ENCODE measurements around the gene TUBGCP3.

TUBGCP3 gene

DNA sequence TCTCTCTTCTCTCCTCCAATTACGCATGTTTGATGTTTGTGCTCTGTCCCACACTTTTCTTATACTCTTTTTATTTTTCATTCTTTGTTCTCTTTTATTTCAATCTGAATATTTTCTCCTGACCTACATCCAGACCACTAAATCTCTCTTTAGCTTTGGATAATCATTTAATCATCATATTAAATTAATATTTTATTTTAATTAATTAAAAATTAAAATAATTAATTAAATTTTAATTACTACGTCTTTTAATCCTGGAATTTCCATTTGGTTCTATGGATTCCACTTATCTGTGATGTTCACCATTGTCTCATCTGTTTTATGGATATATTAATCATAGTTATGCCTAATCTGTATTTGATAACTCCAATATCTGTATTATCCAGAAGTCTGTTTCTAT is 149.4 kb downstream of the TUBGCP3 start:
- DNase-seq (ENCODE audit: low spot score): no peak

DNA sequence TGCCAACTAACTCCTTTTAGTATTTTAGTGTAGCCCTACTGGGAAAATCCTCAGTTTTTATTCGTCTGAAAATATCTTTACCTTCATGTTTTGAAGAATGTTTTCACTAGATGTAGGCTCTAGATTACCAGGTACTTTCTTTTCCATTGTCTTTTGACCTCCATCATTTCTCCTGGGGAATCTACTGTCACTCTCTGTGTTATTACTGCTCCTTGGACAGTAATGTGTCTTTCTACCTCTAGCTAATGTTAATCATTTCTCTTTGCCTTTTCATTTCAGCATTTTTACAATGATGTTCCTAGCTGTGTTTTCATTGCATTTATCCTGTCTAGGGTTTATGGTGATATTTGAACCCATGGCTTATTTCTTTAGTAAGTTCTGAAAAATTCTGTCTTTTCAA is 149.9 kb downstream of the TUBGCP3 start:
- DNase-seq (ENCODE audit: low spot score): no peak

DNA sequence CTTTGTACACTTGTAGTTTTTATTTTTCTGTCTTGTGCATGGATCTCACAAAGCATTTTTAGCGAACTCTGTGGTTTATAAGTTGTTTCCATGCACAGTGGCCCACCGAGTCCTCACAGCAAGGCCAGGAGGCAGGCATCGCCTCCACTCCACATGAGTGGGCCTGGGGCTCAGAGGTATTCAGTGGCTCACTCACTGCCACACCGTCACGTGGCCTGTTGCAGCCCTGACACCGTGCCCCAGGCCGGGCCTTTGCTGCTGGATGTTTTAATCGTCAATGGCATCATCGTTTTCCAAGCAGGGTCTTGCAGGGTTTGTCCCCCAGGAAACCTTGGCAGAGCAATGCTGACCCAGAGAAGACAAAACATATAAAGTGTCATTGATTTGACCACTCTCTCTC is 152.0 kb downstream of the TUBGCP3 start:
- no peak for DNase-seq (ENCODE audit: low spot score)
